Gastrocnemius medialis (tissue), 4 donors: Measurements from ENCODE around the gene MARCHF2.

ENCODE experiments used
- CTCF ChIP-seq, 5 experiments: fragments of 450-650 bp in 3 of 5; fragments of 200-600 bp in 2 of 5; sonication (generic) in 2 of 5; IDR thresholded peaks in 4 of 5; conservative IDR thresholded peaks in 1 of 5; 1 replicate in 4 of 5; 2 replicates in 1 of 5; pipeline ENCODE4 v1.5.1; 2016 to 2019; ENCODE audit warnings: antibody characterized with exemption in 5 of 5, mild to moderate bottlenecking in 3 of 5, moderate library complexity in 3 of 5
- POLR2A ChIP-seq, 2 donors: fragments of 450-650 bp; IDR thresholded peaks; one replicate each; pipeline ENCODE4 v1.6.1; 2017; ENCODE audit warnings: antibody characterized with exemption in 2 of 2, mild to moderate bottlenecking in 2 of 2, moderate library complexity in 2 of 2

GRCh38 chr19:8454218-8454617 is 41.1 kb downstream of the MARCHF2 start:
- no peak for TF ChIP-seq CTCF (IDR thresholded peaks at IDR 0.05 in 4 of 5, conservative IDR thresholded peaks at IDR 0.05 in 1 of 5)
- no peak for TF ChIP-seq POLR2A (IDR thresholded peaks at IDR 0.05)
